Psoas muscle (tissue), 8 donors: Measurements from ENCODE around the gene DDA1. TPM values are rescaled to one million over a fixed set of nuclear protein-coding genes. Genes with fewer than 3 reads are reported as not detected.

ENCODE experiments used
- ATAC-seq, 4 donors: fragments of 200-7000 bp; cut with Tn5 transposase; one replicate each; pipeline ENCODE4 v1.9.1; 2020; ENCODE audit warnings: moderate library complexity in 3 of 4, mild to moderate bottlenecking in 2 of 4
- DNase-seq, 2 donors: peaks; one replicate each; pipeline ENCODE4 v3.0.0-alpha.2; 2020
- H3K27ac ChIP-seq: fragments of 200-600 bp; one replicate; pipeline ENCODE4 v1.8.0; 2022
- H3K27me3 ChIP-seq, 3 donors: fragments of 200-600 bp in 1 of 3; one replicate each; pipeline versions ENCODE4 v1.6.1 to v1.8.0; 2013 to 2022; ENCODE audit warnings: low read length in 2 of 3, mild to moderate bottlenecking in 2 of 3, moderate library complexity in 1 of 3; ENCODE audit not compliant: insufficient read depth in 3 of 3
- H3K36me3 ChIP-seq, 2 donors: fragments of 200-600 bp in 1 of 2; one replicate each; pipeline versions ENCODE4 v1.6.1 to v1.8.0; 2013 to 2022; ENCODE audit warnings: low read depth in 1 of 2, mild to moderate bottlenecking in 1 of 2, moderate library complexity in 1 of 2; ENCODE audit not compliant: insufficient read depth in 1 of 2
- H3K4me1 ChIP-seq: fragments of 200-600 bp; one replicate; pipeline ENCODE4 v1.8.0; 2022
- H3K4me3 ChIP-seq: fragments of 200-600 bp; one replicate; pipeline ENCODE4 v1.8.0; 2022; ENCODE audit warnings: mild to moderate bottlenecking
- H3K9me3 ChIP-seq: fragments of 200-600 bp; one replicate; pipeline ENCODE4 v1.8.0; 2022
- CTCF ChIP-seq: fragments of 200-600 bp; IDR thresholded peaks from one replicate; pipeline ENCODE4 v1.8.0; 2022; ENCODE audit warnings: antibody characterized with exemption
- WGBS, 3 donors: extraction: QIAGEN DNeasy Blood & Tissue Kit; methylation state at CpG; one replicate each; pipeline versions ENCODE4 v1.1.6 to v1.1.7; 2013; 5-methylcytosine and 5-hydroxymethylcytosine counted together
- intact Hi-C, 2 donors: fragments of 100-400 bp; cut with DNase I; formaldehyde crosslinking; loops; one replicate each; pipeline versions ENCODE4 v1.11.0 to v1.14.2; 2022
- polyA plus RNA-seq, 3 donors: library from polyadenylated mRNA; stranded (reverse); fragments of 200-250 nt; gene quantifications; one replicate each; pipeline ENCODE4 v1.2.3, GENCODE V29; 2013
- total RNA-seq, 4 donors: library from RNA; stranded (reverse); fragmentation: NEBNext Ultra II Directional in 2 of 4; extraction: Animal tissue kit (Norgen Biotek cat#: 25700) in 2 of 4; gene quantifications; one replicate each; pipeline versions ENCODE4 v1.2.1 to v1.2.4, GENCODE V29; 2021 to 2023
- donor health status: healthy with polysubstance abuse.
- donor health status: DM: no; HTN: no; CAD: no; lungs with moderate emphysema.
- donor health status: Bipolar disorder and iron deficiency.
- donor health status: healthy.
- donor health status: DM: yes; HTN: yes; CAD: no.
- donor health status: DM: no; HTN: no; CAD: no.
- donor health status: DM: no; HTN: no; CAD: no.
- donor health status: DM: yes; HTN: yes; CAD: no.

The DDA1 gene
- total and polyA plus RNA-seq, 7 donors = 21.5 to 90.4 (median 35.4) TPM

GRCh38 chr19:17327654-17328516 is 18.5 kb downstream of the DDA1 start:
- no peak overlapping the region for H3K27ac ChIP-seq

DNA sequence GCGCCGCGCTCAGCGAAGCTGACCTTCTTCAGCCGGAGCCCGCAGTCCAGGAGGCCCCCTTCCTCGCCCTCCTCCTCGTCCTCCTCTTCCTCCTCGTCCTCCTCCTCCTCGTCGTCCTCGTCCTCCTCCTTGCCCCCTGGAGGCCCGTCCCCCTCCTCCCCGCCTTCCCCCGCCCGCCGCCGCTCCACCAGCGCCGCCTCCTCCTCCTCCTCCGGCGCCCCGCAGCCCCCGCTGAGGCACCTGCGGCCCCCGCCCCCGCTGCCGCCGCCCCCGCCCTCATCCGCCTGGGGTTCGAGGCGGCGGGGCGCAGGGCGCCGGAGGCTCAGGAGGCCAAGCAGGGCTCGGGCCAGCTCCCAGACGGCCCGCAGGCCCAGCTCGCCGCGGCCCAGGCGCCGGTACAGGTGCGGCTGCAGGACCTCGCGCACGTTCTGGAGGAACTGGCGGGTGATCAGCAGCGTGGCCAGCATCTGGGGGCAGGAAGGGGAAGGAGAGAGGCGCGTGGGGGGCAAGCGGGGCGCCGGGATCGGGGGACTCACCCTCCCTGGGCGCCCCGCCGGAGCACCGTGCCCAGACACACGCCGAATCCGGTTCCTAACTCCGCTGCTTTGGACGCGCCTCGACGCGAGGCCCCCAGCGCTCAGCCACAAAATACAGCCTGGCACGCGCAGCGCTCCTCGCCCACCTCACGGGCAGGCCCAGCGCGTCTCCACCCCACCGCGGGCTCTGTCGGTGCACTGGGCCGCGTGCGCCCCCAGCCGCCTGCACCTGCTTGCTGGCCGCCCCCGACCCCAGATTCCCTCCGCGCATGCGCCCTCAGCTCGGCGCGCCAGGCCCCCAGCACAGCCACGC is 19.4 kb downstream of the DDA1 start:
- H3K4me1 ChIP-seq = peaks cover 2% of the 10 kb centered on the region
- 62 to 67% (median 64%) methylated on average over 63 to 94 of the region's 94 CpGs for WGBS, 3 donors

More at GRCh38 chr19:17327654-17328516, 18.5 kb downstream of the DDA1 start:
- no peaks in the 10 kb centered on the region for H3K27me3 ChIP-seq
- ATAC-seq (peak in 2 of 4 donors; percentile 22 to 25), DNase-seq (no peak)
- no peaks in the 10 kb centered on the region for H3K4me1 ChIP-seq
- no peak for TF ChIP-seq CTCF
- intact Hi-C loops = no loop called here
- H3K4me3 ChIP-seq = peak overlapping the region; percentile 16
- 62 to 64% (median 63%) methylated on average over 55 to 64 of the region's 64 CpGs for WGBS, 3 donors
- H3K9me3 ChIP-seq = no peaks in the 10 kb centered on the region
- peaks cover 0 to 47% of the 10 kb centered on the region in 2 donors for H3K36me3 ChIP-seq

DNA sequence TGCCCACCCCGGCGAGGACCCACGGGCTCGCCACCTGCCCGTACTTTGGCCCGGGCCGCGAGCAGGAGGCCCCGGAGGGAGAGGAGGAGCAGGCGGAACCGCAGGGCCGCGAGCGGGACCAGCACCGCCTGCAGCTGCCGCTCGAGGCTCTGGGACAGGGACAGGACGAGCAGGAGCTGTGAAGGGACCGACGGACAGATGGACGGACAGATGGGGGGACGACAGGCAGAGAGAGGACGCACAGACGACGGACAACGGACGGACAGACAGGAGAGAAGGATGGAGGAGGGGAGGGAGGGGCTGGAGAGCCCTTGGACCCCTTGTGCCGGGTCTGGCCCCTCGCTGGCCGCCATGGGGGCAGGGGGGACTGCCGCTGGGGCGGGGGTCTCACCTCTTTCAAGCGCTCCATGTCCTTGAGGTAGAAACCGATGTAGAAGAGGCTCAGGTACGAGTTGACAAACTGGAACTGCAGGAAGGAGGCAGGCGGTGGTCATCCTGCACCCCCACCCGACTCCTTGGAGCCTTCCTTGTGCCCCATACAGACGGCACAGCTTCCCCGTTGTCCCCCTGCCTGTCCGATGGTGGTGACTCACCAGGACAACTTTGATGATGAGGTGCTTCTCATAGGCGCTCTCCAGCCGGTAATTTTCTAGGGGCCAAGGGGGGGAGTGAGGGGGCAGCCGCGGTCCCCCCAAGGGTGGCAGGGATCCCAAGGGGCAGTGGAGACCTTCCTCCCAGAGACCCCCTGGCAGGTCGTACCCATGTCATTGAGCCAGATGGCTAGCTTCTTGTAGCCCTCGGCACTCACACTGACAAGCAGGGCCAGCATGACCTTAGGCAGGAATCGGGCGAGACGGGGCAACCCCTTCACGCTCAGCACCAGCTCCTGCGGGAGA is 20.3 kb downstream of the DDA1 start:
- intact Hi-C loops = no loop called here
- DNase-seq (no peak), ATAC-seq (no peak)
- H3K36me3 ChIP-seq = peaks cover 0 to 48% of the 10 kb centered on the region in 2 donors
- no peak overlapping the region for H3K27ac ChIP-seq
- H3K4me1 ChIP-seq = peaks cover 5% of the 10 kb centered on the region
- H3K9me3 ChIP-seq = no peaks in the 10 kb centered on the region
- 78 to 80% (median 80%) methylated on average over 38 to 51 of the region's 51 CpGs for WGBS, 3 donors
- no peaks in the 10 kb centered on the region for H3K27me3 ChIP-seq
- TF ChIP-seq CTCF = no peak
- no peak overlapping the region for H3K4me3 ChIP-seq

More for the DNA sequence above, 19.4 kb downstream of the DDA1 start:
- DNase-seq (no peak), ATAC-seq (no peak)
- H3K36me3 ChIP-seq = peaks cover 0 to 50% of the 10 kb centered on the region in 2 donors
- H3K4me3 ChIP-seq = peak overlapping the region; percentile 16
- intact Hi-C loops = no loop called here
- H3K9me3 ChIP-seq = no peaks in the 10 kb centered on the region
- no peak for TF ChIP-seq CTCF
- no peaks in the 10 kb centered on the region for H3K27me3 ChIP-seq
- no peak overlapping the region for H3K27ac ChIP-seq

DNA sequence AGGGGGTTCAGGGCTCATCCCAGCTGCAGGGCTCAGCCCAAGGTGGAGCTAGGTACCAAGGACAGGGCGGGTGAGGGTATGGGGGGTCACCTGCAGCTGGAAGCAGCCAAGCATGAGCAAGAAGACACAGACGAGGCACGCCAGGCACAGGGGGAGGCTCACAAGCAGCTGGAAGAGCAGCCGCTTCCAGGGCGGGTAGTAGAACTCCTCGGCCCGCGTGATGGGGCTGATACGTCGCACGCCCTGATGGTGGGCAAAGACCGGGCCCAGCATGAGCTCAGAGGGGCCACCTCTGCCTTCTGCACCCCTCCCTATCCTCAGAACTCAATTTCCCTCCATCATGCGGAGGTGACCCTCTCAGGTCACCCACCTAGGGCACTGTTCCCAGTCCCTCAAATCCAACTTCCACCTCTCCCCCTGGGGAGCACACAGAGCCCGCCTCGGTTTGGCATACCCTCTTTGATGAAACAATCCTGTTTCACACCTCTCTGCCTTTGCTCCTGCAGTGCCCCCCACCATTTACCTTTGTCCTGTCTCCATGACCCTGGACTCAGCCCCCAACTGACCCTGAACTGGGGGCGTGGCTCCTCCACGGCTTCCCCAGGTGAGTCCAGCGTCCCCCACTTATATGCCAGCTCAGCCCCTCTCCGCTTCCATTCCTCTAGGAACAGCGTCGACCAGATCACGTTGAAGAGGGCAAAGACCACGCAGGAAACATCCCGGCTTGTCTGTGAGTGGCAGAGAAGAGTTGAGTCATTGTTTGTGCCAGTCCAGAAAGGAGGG is 21.1 kb downstream of the DDA1 start:
- no peaks in the 10 kb centered on the region for H3K27me3 ChIP-seq
- H3K9me3 ChIP-seq = no peaks in the 10 kb centered on the region
- peaks cover 10% of the 10 kb centered on the region for H3K4me1 ChIP-seq
- H3K4me3 ChIP-seq = no peak overlapping the region
- ATAC-seq (no peak), DNase-seq (no peak)
- intact Hi-C loops = no loop called here
- peaks cover 0 to 42% of the 10 kb centered on the region in 2 donors for H3K36me3 ChIP-seq
- TF ChIP-seq CTCF = no peak
- H3K27ac ChIP-seq = no peak overlapping the region
- WGBS, 3 donors = 91 to 94% (median 92%) methylated on average over 24 of the region's 24 CpGs
